PC-9 (cell line): Measurements from ENCODE around the gene ULK3. TPM values are rescaled to one million over a fixed set of nuclear protein-coding genes. Genes with fewer than 3 reads are reported as not detected.

Experiments used
- BruUV-seq: library from RNA; stranded (reverse); fragments of 400-500 nt; replicated peaks from 2 replicates; lab custom pipeline; 2021; lab: Mats Ljungman, UMichigan
- CTCF ChIA-PET: fragments of 300-600 bp; sonication (Branson Sonifier 250); formaldehyde crosslinking; loops from one replicate; lab custom pipeline; 2022; ENCODE audit warnings: antibody characterized with exemption; lab: Charles Lee
- POLR2A ChIA-PET: fragments of 300-600 bp; sonication (Branson Sonifier 250); formaldehyde crosslinking; loops from one replicate; lab custom pipeline; 2022; ENCODE audit warnings: antibody characterized with exemption; ENCODE audit not compliant: unreplicated experiment; lab: Charles Lee
- DNase-seq, 2 experiments: peaks; one replicate each; pipeline versions ENCODE4 v3.0.0 to v3.0.0-alpha.2; 2015 to 2022; ENCODE audit warnings: mixed read lengths in 1 of 2
- H2AFZ ChIP-seq: fragments of 200-600 bp; sonication (generic); 2 replicates; pipeline ENCODE4 v1.8.1; 2017; ENCODE audit warnings: antibody characterized with exemption
- H3F3A ChIP-seq: fragments of 200-600 bp; sonication (generic); 2 replicates; pipeline ENCODE4 v1.8.1; 2017; ENCODE audit warnings: antibody characterized with exemption, mild to moderate bottlenecking, low read depth; ENCODE audit not compliant: insufficient read depth
- H3K27ac ChIP-seq: fragments of 200-600 bp; sonication (generic); 2 replicates; pipeline ENCODE4 v1.6.1; 2016; ENCODE audit warnings: mixed run types
- H3K27me3 ChIP-seq: fragments of 200-600 bp; sonication (generic); 2 replicates; pipeline ENCODE4 v1.6.1; 2016; ENCODE audit warnings: low read depth, mixed run types; ENCODE audit not compliant: insufficient read depth
- H3K36me3 ChIP-seq: fragments of 200-600 bp; sonication (generic); 2 replicates; pipeline ENCODE4 v1.6.1; 2016; ENCODE audit warnings: low read depth, mixed run types
- H3K4me1 ChIP-seq: fragments of 200-600 bp; sonication (generic); replicated peaks from 2 replicates; pipeline ENCODE4 v1.6.1; 2016; ENCODE audit warnings: mixed run types; ENCODE audit not compliant: insufficient read depth
- H3K4me2 ChIP-seq: fragments of 200-600 bp; sonication (generic); 2 replicates; pipeline ENCODE4 v1.6.1; 2017; ENCODE audit warnings: mixed run types
- H3K4me3 ChIP-seq: fragments of 200-600 bp; sonication (generic); 2 replicates; pipeline ENCODE4 v1.6.1; 2016; ENCODE audit warnings: mixed run types
- H3K79me2 ChIP-seq: fragments of 200-600 bp; sonication (generic); 2 replicates; pipeline ENCODE4 v1.6.1; 2017; ENCODE audit warnings: low read depth, mixed run types
- H3K9me2 ChIP-seq: fragments of 200-600 bp; sonication (generic); 2 replicates; pipeline ENCODE4 v1.8.1; 2017; ENCODE audit warnings: mild to moderate bottlenecking; ENCODE audit not compliant: insufficient read depth
- H3K9me3 ChIP-seq: fragments of 200-600 bp; sonication (generic); 2 replicates; pipeline ENCODE4 v1.8.1; 2016; ENCODE audit warnings: low read depth; ENCODE audit not compliant: insufficient read depth
- H4K20me1 ChIP-seq: fragments of 200-600 bp; sonication (generic); 2 replicates; pipeline ENCODE4 v1.8.1; 2017; ENCODE audit not compliant: insufficient read depth
- CTCF ChIP-seq: fragments of 200-600 bp; sonication (generic); conservative IDR thresholded peaks from 2 replicates; pipeline ENCODE4 v1.6.1; 2017; ENCODE audit warnings: mixed run types, antibody characterized with exemption, mild to moderate bottlenecking, moderate library complexity
- EZH2 ChIP-seq: fragments of 200-600 bp; sonication (generic); IDR thresholded peaks from 2 replicates; pipeline ENCODE4 v1.8.0; 2017; ENCODE audit warnings: antibody characterized with exemption, low read depth
- intact Hi-C: fragments of 100-400 bp; cut with micrococcal nuclease; formaldehyde crosslinking; loops from one replicate; pipeline ENCODE4 v1.10.0; 2022; ENCODE audit not compliant: unreplicated experiment
- total RNA-seq: library from RNA; stranded (reverse); gene quantifications from 2 replicates; pipeline ENCODE4 v1.2.3, GENCODE V29; 2021

ULK3 gene
- total RNA-seq, 1 experiment from 2014 or later = 30.2 TPM

- BruUV-seq = no TSS peak
- H4K20me1 ChIP-seq = no peaks in the 10 kb centered on the region
- H3K4me2 ChIP-seq = no peak overlapping the region
- TF ChIP-seq EZH2 (no peak), CTCF (no peak)
- no peaks in the 10 kb centered on the region for H3K9me3 ChIP-seq
- H3K36me3 ChIP-seq = no peaks in the 10 kb centered on the region
- H3K27me3 ChIP-seq = no peaks in the 10 kb centered on the region
- no peaks in the 10 kb centered on the region for H3K9me2 ChIP-seq
- intact Hi-C loops = no loop called here
- no peak overlapping the region for H3K27ac ChIP-seq
- no peak overlapping the region for H2AFZ ChIP-seq
- H3K79me2 ChIP-seq = no peaks in the 10 kb centered on the region
- CTCF ChIA-PET = interaction anchor here (0.7 kb wide), 1 partner anchor 332 kb away, joined by 3 read pairs; no protein-coding TSS in a partner anchor
- DNase-seq = no peak
- H3K4me3 ChIP-seq = no peak overlapping the region
- POLR2A ChIA-PET = no interaction called here
- peaks cover 14% of the 10 kb centered on the region for H3K4me1 ChIP-seq
- peaks cover 6% of the 10 kb centered on the region; the same call in 1 of the 2 replicates for H3F3A ChIP-seq
These were observed 12.1 kb downstream of the ULK3 start for GRCh38 chr15:74830868-74831267.

GRCh38 chr15:74829991-74830390, 13.0 kb downstream of the ULK3 start:
- ChIA-PET CTCF (interaction anchor here (0.5 kb wide), 1 partner anchor 42 kb away, joined by 4 read pairs; no protein-coding TSS in a partner anchor), POLR2A (no interaction called here)
- H3K79me2 ChIP-seq = no peaks in the 10 kb centered on the region
- DNase-seq = no peak
- H3K27me3 ChIP-seq = no peaks in the 10 kb centered on the region
- no peaks in the 10 kb centered on the region for H3K9me2 ChIP-seq
- intact Hi-C loops = no loop called here
- no peak overlapping the region for H2AFZ ChIP-seq
- no TSS peak for BruUV-seq
- H3K36me3 ChIP-seq = no peaks in the 10 kb centered on the region
- peaks cover 14% of the 10 kb centered on the region for H3K4me1 ChIP-seq
- H3K4me3 ChIP-seq = no peak overlapping the region
- H3K4me2 ChIP-seq = no peak overlapping the region
- TF ChIP-seq EZH2 (no peak), CTCF (no peak)
- H3F3A ChIP-seq = peaks cover 6% of the 10 kb centered on the region; the same call in 1 of the 2 replicates
- H3K9me3 ChIP-seq = no peaks in the 10 kb centered on the region
- no peaks in the 10 kb centered on the region for H4K20me1 ChIP-seq
- H3K27ac ChIP-seq = no peak overlapping the region

GRCh38 chr15:74829486-74829885, 13.5 kb downstream of the ULK3 start:
- Histone ChIP-seq H3K4me2 (no peak overlapping the region), H3K4me1 (peaks cover 14% of the 10 kb centered on the region), H3K27me3 (no peaks in the 10 kb centered on the region), H3K4me3 (no peak overlapping the region), H3K36me3 (no peaks in the 10 kb centered on the region), H2AFZ (no peak overlapping the region), H3K27ac (no peak overlapping the region), H3K79me2 (no peaks in the 10 kb centered on the region), H4K20me1 (no peaks in the 10 kb centered on the region), H3F3A (peaks cover 6% of the 10 kb centered on the region; the same call in 1 of the 2 replicates), H3K9me3 (no peaks in the 10 kb centered on the region), H3K9me2 (no peaks in the 10 kb centered on the region)
- intact Hi-C loops = no loop called here
- no TSS peak for BruUV-seq
- TF ChIP-seq EZH2 (no peak), CTCF (no peak)
- CTCF ChIA-PET = interaction anchor here (0.5 kb wide), 1 partner anchor 42 kb away, joined by 4 read pairs; no protein-coding TSS in a partner anchor
- POLR2A ChIA-PET = no interaction called here
- peak in 1 of 2 experiments; percentile 37 for DNase-seq
